Measurements from ENCODE around the gene DCAF11. TPM values are rescaled to one million over a fixed set of nuclear protein-coding genes. Genes with fewer than 3 reads are reported as not detected.

Gene DCAF11
- total and polyA plus RNA-seq, 2 of the 13 experiments (the other 11 are each of a cell fraction or from before 2014, with no cell fraction given), result 150 to 257 TPM

DNA sequence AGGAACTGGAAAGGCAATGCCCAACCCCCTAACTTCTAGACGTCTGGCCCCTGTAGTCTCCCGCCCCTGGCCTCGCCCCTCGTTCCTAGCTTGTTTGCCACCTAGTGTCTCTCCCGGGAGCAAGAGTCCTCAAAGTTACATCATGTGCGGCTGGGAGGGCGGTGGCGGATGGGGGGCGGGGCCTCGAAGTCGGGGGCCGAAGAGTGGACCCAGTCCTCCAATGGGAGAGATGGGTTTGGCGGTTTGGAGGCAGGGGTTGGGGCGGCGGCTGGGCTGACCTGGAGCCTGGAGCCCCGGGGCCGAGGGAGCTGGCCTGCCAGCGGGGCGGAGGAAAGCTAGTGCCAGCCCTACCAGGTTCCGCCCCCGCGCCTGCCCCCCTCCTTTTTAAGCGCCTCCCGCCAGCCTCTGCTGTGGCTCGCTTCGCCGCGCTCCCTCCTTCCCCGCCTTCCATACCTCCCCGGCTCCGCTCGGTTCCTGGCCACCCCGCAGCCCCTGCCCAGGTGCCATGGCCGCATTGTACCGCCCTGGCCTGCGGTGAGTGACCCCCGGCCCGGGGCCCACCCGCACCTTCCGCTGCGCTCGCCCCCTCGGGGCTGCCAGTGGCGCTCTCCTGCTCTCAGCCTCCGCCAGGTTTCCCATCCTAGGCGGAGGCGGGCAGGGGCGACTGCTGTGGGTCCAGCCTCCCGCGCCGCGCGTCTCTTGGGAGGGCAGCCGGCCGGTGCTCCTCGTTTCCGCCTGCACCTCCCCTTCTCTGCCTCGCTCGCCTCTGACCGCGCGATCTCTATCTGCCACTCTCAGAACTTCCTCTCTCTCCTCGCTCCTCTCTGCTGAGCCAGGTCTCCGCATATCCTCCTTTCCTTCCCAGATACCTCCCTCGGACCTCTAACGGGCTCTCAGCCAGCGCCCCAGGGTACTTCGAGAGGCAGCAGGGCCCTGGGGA, 20.4 kb upstream of the DCAF11 start, which contains the start of gene PCK2 (continued):
- TF ChIP-seq SALL2 (CRISPR knock-in tag; IDR thresholded peaks at IDR 0.05) (peak; percentile 94; the same call in 1 of the 2 replicates), HOXA7 (CRISPR knock-in tag; IDR thresholded peaks at IDR 0.05) (no peak), ZNF33B (CRISPR knock-in tag; IDR thresholded peaks at IDR 0.05) (peak; percentile 93), SRF (IDR thresholded peaks at IDR 0.05; ENCODE audit: low read depth, low read length) (peak; percentile 53; the same call in 1 of the 2 replicates), ZNF329 (CRISPR knock-in tag; IDR thresholded peaks at IDR 0.05; ENCODE audit: low read depth) (no peak), GATAD1 (CRISPR knock-in tag; IDR thresholded peaks at IDR 0.05) (peak; percentile 57), ZNF143 (CRISPR knock-in tag; IDR thresholded peaks at IDR 0.05) (peak; percentile 53), RARA (CRISPR knock-in tag; IDR thresholded peaks at IDR 0.05) (peak; percentile 89), PRPF4 (IDR thresholded peaks at IDR 0.05; ENCODE audit: low read depth, low read length, poor library complexity, severe bottlenecking) (no peak), ZNF350 (CRISPR knock-in tag; IDR thresholded peaks at IDR 0.05; ENCODE audit: borderline replicate concordance, low read depth) (peak; percentile 98), KDM2A (CRISPR knock-in tag; IDR thresholded peaks at IDR 0.05; ENCODE audit: borderline replicate concordance, low read depth) (peak; percentile 98), CAMTA2 (CRISPR knock-in tag; IDR thresholded peaks at IDR 0.05; ENCODE audit: borderline replicate concordance) (peak; percentile 98), ZNF614 (CRISPR knock-in tag; IDR thresholded peaks at IDR 0.05; ENCODE audit: borderline replicate concordance) (peak; percentile 99), MIER3 (CRISPR knock-in tag; IDR thresholded peaks at IDR 0.05; ENCODE audit: borderline replicate concordance) (peak; percentile 96; the same call in 1 of the 2 replicates), SP5 (CRISPR knock-in tag; IDR thresholded peaks at IDR 0.05; ENCODE audit: borderline replicate concordance, low read depth) (peak; percentile 96), POLR2AphosphoS5 (IDR thresholded peaks at IDR 0.05; ENCODE audit: low read depth, low read length) (peak; percentile 100)
- TF ChIP-seq, protein P1, sequence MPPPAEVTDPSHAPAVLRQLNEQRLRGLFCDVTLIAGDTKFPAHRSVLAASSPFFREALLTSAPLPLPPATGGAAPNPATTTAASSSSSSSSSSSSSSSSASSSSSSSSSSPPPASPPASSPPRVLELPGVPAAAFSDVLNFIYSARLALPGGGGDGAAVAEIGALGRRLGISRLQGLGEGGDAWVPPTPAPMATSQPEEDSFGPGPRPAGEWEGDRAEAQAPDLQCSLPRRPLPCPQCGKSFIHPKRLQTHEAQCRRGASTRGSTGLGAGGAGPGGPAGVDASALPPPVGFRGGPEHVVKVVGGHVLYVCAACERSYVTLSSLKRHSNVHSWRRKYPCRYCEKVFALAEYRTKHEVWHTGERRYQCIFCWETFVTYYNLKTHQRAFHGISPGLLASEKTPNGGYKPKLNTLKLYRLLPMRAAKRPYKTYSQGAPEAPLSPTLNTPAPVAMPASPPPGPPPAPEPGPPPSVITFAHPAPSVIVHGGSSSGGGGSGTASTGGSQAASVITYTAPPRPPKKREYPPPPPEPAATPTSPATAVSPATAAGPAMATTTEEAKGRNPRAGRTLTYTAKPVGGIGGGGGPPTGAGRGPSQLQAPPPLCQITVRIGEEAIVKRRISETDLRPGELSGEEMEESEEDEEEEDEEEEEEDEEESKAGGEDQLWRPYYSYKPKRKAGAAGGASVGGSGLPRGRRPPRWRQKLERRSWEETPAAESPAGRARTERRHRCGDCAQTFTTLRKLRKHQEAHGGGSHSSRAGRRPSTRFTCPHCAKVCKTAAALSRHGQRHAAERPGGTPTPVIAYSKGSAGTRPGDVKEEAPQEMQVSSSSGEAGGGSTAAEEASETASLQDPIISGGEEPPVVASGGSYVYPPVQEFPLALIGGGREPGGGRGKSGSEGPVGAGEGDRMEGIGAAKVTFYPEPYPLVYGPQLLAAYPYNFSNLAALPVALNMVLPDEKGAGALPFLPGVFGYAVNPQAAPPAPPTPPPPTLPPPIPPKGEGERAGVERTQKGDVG (CRISPR knock-in tag; IDR thresholded peaks at IDR 0.05; ENCODE audit: borderline replicate concordance), result no peak
- TF ChIP-seq, protein P2, sequence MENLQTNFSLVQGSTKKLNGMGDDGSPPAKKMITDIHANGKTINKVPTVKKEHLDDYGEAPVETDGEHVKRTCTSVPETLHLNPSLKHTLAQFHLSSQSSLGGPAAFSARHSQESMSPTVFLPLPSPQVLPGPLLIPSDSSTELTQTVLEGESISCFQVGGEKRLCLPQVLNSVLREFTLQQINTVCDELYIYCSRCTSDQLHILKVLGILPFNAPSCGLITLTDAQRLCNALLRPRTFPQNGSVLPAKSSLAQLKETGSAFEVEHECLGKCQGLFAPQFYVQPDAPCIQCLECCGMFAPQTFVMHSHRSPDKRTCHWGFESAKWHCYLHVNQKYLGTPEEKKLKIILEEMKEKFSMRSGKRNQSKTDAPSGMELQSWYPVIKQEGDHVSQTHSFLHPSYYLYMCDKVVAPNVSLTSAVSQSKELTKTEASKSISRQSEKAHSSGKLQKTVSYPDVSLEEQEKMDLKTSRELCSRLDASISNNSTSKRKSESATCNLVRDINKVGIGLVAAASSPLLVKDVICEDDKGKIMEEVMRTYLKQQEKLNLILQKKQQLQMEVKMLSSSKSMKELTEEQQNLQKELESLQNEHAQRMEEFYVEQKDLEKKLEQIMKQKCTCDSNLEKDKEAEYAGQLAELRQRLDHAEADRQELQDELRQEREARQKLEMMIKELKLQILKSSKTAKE (CRISPR knock-in tag; IDR thresholded peaks at IDR 0.05; ENCODE audit: borderline replicate concordance), result no peak
- TF ChIP-seq, protein P3, sequence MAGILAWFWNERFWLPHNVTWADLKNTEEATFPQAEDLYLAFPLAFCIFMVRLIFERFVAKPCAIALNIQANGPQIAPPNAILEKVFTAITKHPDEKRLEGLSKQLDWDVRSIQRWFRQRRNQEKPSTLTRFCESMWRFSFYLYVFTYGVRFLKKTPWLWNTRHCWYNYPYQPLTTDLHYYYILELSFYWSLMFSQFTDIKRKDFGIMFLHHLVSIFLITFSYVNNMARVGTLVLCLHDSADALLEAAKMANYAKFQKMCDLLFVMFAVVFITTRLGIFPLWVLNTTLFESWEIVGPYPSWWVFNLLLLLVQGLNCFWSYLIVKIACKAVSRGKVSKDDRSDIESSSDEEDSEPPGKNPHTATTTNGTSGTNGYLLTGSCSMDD (CRISPR knock-in tag; IDR thresholded peaks at IDR 0.05), result peak; percentile 88; the same call in 1 of the 2 replicates
- TF ChIP-seq, protein P4, sequence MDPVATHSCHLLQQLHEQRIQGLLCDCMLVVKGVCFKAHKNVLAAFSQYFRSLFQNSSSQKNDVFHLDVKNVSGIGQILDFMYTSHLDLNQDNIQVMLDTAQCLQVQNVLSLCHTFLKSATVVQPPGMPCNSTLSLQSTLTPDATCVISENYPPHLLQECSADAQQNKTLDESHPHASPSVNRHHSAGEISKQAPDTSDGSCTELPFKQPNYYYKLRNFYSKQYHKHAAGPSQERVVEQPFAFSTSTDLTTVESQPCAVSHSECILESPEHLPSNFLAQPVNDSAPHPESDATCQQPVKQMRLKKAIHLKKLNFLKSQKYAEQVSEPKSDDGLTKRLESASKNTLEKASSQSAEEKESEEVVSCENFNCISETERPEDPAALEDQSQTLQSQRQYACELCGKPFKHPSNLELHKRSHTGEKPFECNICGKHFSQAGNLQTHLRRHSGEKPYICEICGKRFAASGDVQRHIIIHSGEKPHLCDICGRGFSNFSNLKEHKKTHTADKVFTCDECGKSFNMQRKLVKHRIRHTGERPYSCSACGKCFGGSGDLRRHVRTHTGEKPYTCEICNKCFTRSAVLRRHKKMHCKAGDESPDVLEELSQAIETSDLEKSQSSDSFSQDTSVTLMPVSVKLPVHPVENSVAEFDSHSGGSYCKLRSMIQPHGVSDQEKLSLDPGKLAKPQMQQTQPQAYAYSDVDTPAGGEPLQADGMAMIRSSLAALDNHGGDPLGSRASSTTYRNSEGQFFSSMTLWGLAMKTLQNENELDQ (CRISPR knock-in tag; IDR thresholded peaks at IDR 0.05; ENCODE audit: borderline replicate concordance), result no peak; the same call in none of the 2 replicates
